Cardiac muscle cell (in vitro differentiated cells and primary cell): ENCODE data around the gene UBE2D4. TPM values are rescaled to one million over a fixed set of nuclear protein-coding genes. Genes with fewer than 3 reads are reported as not detected.
"Not testable (repeated sequence)": the region's sequence is repeated elsewhere in the genome, so short reads cannot be mapped to it uniquely, and the experiment has no call there.

Source experiments
- DNase-seq, 2 donors: peaks; one replicate each; pipeline versions ENCODE4 v3.0.0 to v3.0.0-alpha.2; 2010 to 2017; ENCODE audit warnings: low read depth in 1 of 2, low spot score in 1 of 2
- H3K27ac ChIP-seq: fragments of 200-600 bp; sonication (generic); 2 replicates; pipeline ENCODE4 v1.5.1; 2016
- H3K27me3 ChIP-seq: fragments of 200-600 bp; sonication (generic); 2 replicates; pipeline ENCODE4 v1.6.0; 2016; ENCODE audit warnings: control low read depth
- H3K36me3 ChIP-seq: fragments of 200-600 bp; sonication (generic); 2 replicates; pipeline ENCODE4 v1.5.1; 2016; ENCODE audit warnings: control low read depth
- H3K4me1 ChIP-seq: fragments of 200-600 bp; sonication (generic); 2 replicates; pipeline ENCODE4 v1.8.1; 2017; ENCODE audit warnings: low read depth, mild to moderate bottlenecking, mixed run types
- H3K4me3 ChIP-seq: fragments of 200-600 bp; sonication (generic); 2 replicates; pipeline ENCODE4 v1.5.1; 2016; ENCODE audit warnings: mild to moderate bottlenecking
- H3K9me3 ChIP-seq: fragments of 200-600 bp; sonication (generic); 2 replicates; pipeline ENCODE4 v1.5.1; 2017; ENCODE audit warnings: low read depth, mild to moderate bottlenecking, control low read depth
- CTCF ChIP-seq: IDR thresholded peaks from 2 replicates; pipeline ENCODE4 v1.5.1; 2012; ENCODE audit warnings: low read depth, mild to moderate bottlenecking, low read length
- polyA plus RNA-seq: library from polyadenylated mRNA; unstranded; fragments of >200 nt; fragmentation: Nextera tagmentation; extraction: Ambion mirVana; gene quantifications from 2 replicates; pipeline ENCODE4 v1.2.1, GENCODE V29; 2016
- total RNA-seq: library from RNA; depleted of rRNA; stranded (reverse); fragments of >200 nt; gene quantifications from 2 replicates; pipeline ENCODE4 v1.2.3, GENCODE V29; 2016

The UBE2D4 gene
- total and polyA plus RNA-seq, 2 experiments from 2014 or later: 12.7 to 22.5 TPM

DNA sequence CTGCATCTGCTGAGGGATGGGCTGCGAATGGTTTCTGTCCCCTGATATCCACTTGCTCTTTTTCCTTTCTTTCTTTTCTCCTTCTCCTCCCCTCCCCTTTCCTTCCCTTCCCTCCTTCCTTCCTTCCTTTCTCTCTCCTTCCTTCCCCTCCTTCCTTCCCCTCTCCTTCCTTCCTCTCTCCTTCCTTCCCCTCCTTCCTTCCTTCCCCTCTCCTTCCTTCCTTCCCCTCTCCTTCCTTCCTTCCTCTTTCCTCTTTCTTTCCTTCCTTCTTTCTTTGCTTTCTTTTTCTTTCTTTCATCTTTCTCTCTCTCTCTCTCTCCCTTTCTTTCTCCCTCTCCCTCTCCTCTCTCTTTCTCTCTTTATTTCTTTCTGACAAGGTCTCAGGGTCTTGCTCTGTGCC lies 51.3 kb downstream of the UBE2D4 start:
- Histone ChIP-seq H3K36me3 (no peaks in the 10 kb centered on the region), H3K4me1 (no peaks in the 10 kb centered on the region), H3K27me3 (no peaks in the 10 kb centered on the region), H3K27ac (no peak overlapping the region), H3K9me3 (no peaks in the 10 kb centered on the region), H3K4me3 (no peak overlapping the region)
- DNase-seq: no peak
- no peak for TF ChIP-seq CTCF

DNA sequence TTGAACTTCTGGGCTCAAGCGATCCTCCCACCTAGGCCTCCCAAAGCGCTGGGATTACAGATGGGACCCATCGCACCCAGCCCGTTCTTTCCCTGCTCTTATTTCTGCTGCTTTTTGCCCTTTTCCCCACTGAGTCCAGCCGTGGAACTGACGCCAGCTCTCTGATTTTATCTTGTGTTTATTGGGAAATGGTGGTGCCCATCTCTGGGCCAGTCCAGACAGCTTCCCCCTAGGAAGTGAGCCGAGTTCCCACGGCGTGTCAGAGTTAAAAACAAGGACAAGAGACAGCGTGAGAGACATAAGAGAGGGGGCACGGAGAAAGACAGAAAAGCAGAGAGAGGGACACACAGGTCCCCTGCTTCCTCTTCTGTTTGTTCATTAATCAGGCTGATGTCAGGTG lies 51.9 kb downstream of the UBE2D4 start:
- not testable (repeated sequence) for H3K27ac ChIP-seq, H3K9me3 ChIP-seq, H3K4me3 ChIP-seq, H3K4me1 ChIP-seq, H3K36me3 ChIP-seq, H3K27me3 ChIP-seq, DNase-seq

DNA sequence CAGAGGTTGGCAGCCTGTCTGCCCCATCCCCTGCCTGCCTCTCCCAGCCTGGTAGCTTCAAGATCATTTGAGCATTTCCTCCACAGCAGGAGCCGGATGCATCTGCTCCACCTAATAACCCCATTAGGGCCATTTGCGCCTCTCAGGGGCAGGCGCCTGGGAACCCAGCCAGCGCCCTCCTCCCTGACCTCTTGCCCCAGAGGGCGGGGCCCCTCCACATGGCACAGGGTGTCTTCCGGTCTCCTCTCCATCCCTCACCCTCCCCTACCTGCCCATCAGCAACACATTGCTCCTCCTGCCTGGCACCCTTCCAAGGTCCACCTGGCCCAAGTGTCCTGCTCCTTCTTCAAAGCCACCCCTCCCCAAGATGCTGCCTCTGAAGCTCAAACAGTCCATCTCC lies 56.6 kb downstream of the UBE2D4 start:
- H3K4me3 ChIP-seq, H3K27me3 ChIP-seq, H3K9me3 ChIP-seq: not testable (repeated sequence)

GRCh38 chr7:43983736-43984135 lies 57.5 kb downstream of the UBE2D4 start:
- H3K27me3 ChIP-seq, H3K9me3 ChIP-seq, H3K4me1 ChIP-seq, H3K27ac ChIP-seq, DNase-seq, H3K4me3 ChIP-seq, H3K36me3 ChIP-seq: not testable (repeated sequence)

More for the DNA sequence above, 56.6 kb downstream of the UBE2D4 start:
- DNase-seq, H3K36me3 ChIP-seq, H3K4me1 ChIP-seq, H3K27ac ChIP-seq: not testable (repeated sequence)

DNA sequence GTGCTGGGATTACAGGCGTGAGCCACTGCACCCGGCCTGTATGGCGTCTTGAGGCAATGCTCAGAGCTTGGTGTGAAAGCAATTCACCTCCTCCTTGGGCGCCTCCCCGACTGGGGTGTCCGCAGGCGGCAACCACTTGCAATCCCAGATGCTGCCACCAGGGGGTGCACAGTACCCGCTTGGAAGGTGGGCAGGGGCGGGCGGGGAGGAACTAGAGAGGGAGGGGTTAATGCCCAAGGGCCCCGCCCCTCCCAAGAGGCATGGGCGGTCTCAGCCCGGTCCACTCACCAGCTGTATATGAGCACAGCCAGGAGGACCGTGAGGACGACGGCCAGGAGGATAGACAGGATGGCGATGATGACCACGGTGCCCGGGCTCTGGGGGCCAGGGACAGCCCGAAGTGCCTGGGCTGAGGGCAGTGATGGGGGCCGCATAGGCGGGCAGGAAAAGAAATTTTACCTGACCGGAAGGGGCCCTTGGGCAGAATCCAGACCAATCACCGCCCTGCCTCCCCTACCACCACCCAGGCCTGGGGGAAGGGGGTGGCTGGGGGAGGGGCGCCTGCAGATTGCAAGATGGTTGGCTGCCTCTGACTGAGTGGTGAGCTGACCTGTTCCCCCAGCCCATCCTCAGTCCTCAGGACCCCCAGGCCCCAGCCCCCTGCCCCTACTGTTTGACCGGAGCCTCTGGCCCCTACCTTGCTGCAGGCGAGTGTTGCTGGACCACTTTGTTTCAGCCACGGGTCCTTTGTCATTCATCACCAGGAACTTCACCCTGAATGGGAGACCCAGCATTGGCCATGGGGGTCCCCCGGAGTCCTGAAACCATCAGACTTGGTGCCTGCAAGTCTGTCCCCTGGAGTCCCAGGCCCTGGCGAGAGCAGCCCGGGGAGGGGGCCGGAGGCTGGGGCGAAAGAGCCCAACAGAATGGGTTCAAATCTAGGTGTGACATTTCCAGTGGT lies 59.9 kb downstream of the UBE2D4 start:
- H3K4me3 ChIP-seq: peak overlapping the region; percentile 29
- H3K9me3 ChIP-seq, H3K4me1 ChIP-seq, H3K27me3 ChIP-seq, H3K27ac ChIP-seq, H3K36me3 ChIP-seq: not testable (repeated sequence)
- DNase-seq: peak; percentile 62 to 63
- peak; percentile 45 for TF ChIP-seq CTCF

DNA sequence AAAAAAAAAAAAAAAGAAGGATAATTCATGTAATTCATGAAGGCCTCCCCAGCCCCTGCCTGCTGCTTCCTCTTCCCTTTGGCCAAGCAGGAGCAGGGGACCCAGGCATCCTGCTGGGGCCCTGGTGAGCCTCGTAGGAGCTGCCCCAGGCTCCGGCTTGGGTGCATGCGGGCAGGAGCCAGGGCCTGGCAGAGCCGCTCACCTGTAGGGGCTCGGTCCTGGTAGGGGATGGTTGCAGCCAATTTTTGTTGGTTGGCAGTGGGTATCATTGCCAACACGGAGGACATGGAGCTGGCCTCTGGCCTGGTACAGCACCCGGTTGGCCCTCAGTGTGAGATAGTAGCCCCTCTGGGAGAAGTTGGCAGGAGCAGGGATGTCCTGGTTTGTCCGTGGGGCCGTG lies 61.2 kb downstream of the UBE2D4 start:
- not testable (repeated sequence) for H3K27me3 ChIP-seq, H3K4me3 ChIP-seq, H3K9me3 ChIP-seq, H3K27ac ChIP-seq, H3K4me1 ChIP-seq, DNase-seq, H3K36me3 ChIP-seq

DNA sequence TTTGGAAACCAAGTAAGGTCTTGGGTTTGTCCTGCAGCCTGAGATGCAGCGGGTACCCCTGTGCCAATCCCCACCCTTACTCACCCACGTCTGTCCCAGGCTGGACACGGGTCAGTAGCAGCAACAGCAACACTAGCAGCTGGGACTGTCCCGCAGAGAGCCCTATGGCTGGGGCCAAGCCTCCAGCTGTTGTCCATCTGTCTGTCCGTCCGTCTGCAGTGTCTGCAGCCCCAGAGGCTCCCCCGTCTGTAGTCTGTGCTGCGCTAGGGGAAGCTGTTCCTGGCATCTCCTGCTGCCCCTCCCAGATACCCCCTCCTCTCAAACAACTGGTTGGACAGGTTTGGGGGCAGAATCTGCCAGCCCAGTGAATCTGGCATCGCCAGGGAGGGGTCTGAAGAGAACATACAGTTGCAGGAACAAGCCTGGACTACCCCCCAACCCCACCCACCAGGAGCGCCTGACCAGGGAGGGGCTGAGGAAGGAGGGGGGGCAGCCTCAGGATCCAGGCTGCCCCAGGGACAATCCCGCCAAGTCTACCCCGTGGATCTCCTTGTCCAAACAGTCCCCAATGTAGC lies 63.9 kb downstream of the UBE2D4 start:
- H3K27ac ChIP-seq, DNase-seq, H3K9me3 ChIP-seq, H3K36me3 ChIP-seq, H3K27me3 ChIP-seq, H3K4me1 ChIP-seq, H3K4me3 ChIP-seq: not testable (repeated sequence)

DNA sequence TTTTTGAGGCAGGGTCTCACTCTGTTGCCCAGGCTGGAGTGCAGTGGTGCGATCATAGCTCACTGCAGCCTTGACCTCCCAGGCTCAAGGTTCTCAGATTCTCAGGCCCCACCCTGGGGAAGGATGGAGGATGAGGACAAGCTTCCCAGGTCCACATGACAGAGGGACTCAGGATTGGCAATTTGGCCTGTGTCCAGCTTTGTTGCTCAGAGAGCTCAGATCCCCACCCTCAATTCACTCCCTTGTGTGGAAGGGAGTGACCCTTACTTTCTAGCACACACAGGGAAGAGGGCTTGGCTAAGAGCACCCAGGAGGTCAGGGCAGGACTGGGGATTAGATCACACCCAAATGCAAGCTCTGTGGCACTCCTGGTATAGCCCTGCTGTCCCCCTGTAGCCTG lies 64.6 kb downstream of the UBE2D4 start:
- not testable (repeated sequence) for H3K36me3 ChIP-seq, H3K4me3 ChIP-seq, DNase-seq, H3K4me1 ChIP-seq, H3K9me3 ChIP-seq, H3K27ac ChIP-seq, H3K27me3 ChIP-seq

- H3K4me3 ChIP-seq, H3K9me3 ChIP-seq, H3K27me3 ChIP-seq, H3K36me3 ChIP-seq, H3K27ac ChIP-seq, DNase-seq, H3K4me1 ChIP-seq: not testable (repeated sequence)
Observed at GRCh38 chr7:43992896-43993295, 66.7 kb downstream of the UBE2D4 start.

GRCh38 chr7:43994681-43995080 lies 68.4 kb downstream of the UBE2D4 start:
- DNase-seq, H3K27ac ChIP-seq, H3K9me3 ChIP-seq, H3K36me3 ChIP-seq, H3K4me1 ChIP-seq, H3K4me3 ChIP-seq, H3K27me3 ChIP-seq: not testable (repeated sequence)

DNA sequence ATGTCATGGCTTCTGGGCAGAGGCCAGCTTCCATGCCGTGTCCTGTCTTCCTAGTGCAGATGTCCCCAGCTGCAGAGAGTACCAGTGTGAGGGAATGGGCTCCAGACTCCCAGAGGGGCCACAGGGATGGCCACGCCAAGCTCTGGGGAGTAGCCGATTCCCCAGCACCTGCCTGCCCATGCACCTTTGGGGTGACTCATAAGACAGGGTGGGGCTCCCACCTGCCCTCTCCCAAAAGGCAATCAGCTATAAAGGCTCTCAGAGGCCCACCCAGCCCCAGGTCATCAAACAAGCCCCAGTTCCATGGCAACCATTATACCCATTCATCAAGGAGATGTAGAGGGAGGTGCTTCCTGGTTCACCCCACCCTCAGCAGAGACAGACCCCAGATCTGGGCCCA lies 71.3 kb downstream of the UBE2D4 start, which contains the start of gene SPDYE1:
Gene SPDYE1 (plus strand): TSS at position 366 of the 400 bp plus-strand sequence. CDS start 2,053 bp downstream, outside the sequence.
- H3K4me1 ChIP-seq, H3K36me3 ChIP-seq, H3K27me3 ChIP-seq, H3K27ac ChIP-seq, H3K4me3 ChIP-seq, H3K9me3 ChIP-seq, DNase-seq: not testable (repeated sequence)
